Skeletal muscle tissue (tissue), 4 donors: ENCODE data around the gene IFNA5. TPM values are rescaled to one million over a fixed set of nuclear protein-coding genes. Genes with fewer than 3 reads are reported as not detected.

Experiments used
- H3K27ac ChIP-seq: one replicate; pipeline ENCODE4 v1.7.0; 2013; ENCODE audit warnings: mild to moderate bottlenecking, low read depth, low read length, inconsistent platforms
- H3K27me3 ChIP-seq, 3 donors: one replicate each; pipeline ENCODE4 v1.7.0; 2013; ENCODE audit warnings: low read length in 3 of 3; ENCODE audit not compliant: control insufficient read depth in 3 of 3, insufficient read depth in 3 of 3
- H3K36me3 ChIP-seq, 3 donors: one replicate each; pipeline ENCODE4 v1.7.0; 2013; ENCODE audit warnings: low read length in 3 of 3; ENCODE audit not compliant: control insufficient read depth in 3 of 3, insufficient read depth in 3 of 3
- H3K4me1 ChIP-seq, 3 donors: one replicate each; pipeline ENCODE4 v1.7.0; 2013; ENCODE audit warnings: low read length in 3 of 3, mild to moderate bottlenecking in 3 of 3; ENCODE audit not compliant: control insufficient read depth in 3 of 3, insufficient read depth in 3 of 3
- H3K4me3 ChIP-seq, 3 donors: one replicate each; pipeline ENCODE4 v1.7.0; 2013; ENCODE audit warnings: low read length in 3 of 3
- H3K9ac ChIP-seq, 3 donors: one replicate each; pipeline ENCODE4 v1.7.0; 2013; ENCODE audit warnings: low read length in 3 of 3, mild to moderate bottlenecking in 3 of 3, moderate library complexity in 2 of 3, low read depth in 1 of 3
- H3K9me3 ChIP-seq, 3 donors: one replicate each; pipeline ENCODE4 v1.7.0; 2013; ENCODE audit warnings: low read length in 3 of 3; ENCODE audit not compliant: control insufficient read depth in 3 of 3
- total RNA-seq: library from RNA; depleted of rRNA; stranded (reverse); fragments of >200 nt; gene quantifications from one replicate; pipeline ENCODE4 v1.2.3, GENCODE V29; 2014
- donor health status: Osteomylitis.

Gene IFNA5
- total RNA-seq, 1 donor from 2014 or later = not detected

DNA sequence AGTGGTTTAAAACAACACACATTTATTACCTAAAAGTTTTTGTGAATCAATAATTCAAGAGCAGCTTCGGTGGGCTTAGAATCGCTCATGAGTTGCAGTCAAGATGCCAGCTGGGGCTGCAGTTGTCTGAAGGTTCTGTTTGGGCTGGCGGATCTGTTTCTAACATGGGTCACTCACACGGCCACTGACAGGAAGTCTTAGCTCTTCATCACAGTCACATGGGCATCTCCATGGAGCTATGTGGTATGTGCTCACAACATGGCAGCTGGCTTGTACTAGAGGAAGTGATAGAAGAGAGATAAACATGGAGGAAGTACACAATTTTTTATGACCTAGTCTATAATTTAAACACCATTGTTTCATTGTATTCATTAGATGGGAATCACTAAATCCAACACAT lies 18.9 kb upstream of the IFNA5 start:
- H3K4me1 ChIP-seq = peaks cover 0 to 4% (median 2%) of the 10 kb centered on the region in 3 donors
- peaks cover 10 to 18% (median 16%) of the 10 kb centered on the region in 3 donors for H3K36me3 ChIP-seq
- no peak overlapping the region for H3K9ac ChIP-seq

DNA sequence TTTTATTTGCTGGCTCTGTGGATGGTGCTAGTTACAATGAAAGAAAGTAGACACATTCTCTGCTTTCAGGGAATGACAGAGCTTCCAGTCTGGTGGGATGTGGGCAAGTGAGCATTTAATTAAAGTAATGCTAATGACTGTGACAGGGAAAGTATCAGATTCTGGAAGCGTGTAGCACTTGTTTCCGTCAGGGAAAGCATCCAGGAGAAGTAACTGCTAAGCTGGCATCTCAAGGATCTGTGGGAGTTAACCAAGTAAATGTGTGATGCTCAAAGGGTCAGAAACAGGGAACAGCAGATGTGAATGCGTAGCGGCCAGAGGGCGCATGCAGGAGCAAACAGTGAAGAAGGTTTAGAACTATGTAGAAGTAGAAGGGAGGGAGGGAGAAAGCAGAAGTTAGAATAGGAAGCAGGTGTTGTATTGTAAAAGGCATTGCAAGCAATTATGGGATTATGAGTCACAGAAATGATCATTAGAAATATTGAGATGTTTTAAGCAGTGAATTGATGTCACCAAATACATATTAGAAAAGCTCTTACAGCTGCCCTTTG lies 17.9 kb upstream of the IFNA5 start:
- no peak overlapping the region for H3K4me3 ChIP-seq
- H3K36me3 ChIP-seq = peaks cover 10 to 18% (median 16%) of the 10 kb centered on the region in 3 donors
- H3K9me3 ChIP-seq = no peaks in the 10 kb centered on the region
- no peak overlapping the region for H3K27ac ChIP-seq
- no peaks in the 10 kb centered on the region for H3K27me3 ChIP-seq
- no peak overlapping the region for H3K9ac ChIP-seq
- peaks cover 0 to 4% (median 0%) of the 10 kb centered on the region in 3 donors for H3K4me1 ChIP-seq

More for the DNA sequence above, 18.9 kb upstream of the IFNA5 start:
- Histone ChIP-seq H3K27me3 (no peaks in the 10 kb centered on the region), H3K27ac (no peak overlapping the region), H3K9me3 (no peaks in the 10 kb centered on the region), H3K4me3 (no peak overlapping the region)

DNA sequence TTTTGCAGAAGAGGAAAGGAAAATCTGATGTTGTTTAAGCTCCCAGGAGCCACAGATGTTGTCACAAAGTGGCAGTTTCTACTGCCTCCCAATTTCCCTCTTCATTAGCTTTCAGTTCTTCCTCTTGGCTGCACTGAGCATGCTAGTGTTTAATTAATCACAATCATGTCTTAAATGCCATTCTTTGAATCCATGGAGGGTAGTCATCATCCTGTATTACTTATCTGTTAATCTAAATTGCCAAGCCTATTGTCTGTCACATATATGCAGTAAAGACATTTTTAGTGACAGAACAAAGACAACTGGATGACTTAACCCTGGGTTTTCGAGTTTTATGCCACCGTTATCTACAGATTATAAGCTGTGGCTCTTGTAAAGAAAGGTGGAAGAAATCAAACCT lies 15.4 kb upstream of the IFNA5 start:
- Histone ChIP-seq H3K27ac (no peak overlapping the region), H3K36me3 (peaks cover 10 to 18% (median 16%) of the 10 kb centered on the region in 3 donors), H3K27me3 (no peaks in the 10 kb centered on the region), H3K4me3 (no peak overlapping the region), H3K4me1 (no peaks in the 10 kb centered on the region), H3K9ac (no peak overlapping the region), H3K9me3 (no peaks in the 10 kb centered on the region)

DNA sequence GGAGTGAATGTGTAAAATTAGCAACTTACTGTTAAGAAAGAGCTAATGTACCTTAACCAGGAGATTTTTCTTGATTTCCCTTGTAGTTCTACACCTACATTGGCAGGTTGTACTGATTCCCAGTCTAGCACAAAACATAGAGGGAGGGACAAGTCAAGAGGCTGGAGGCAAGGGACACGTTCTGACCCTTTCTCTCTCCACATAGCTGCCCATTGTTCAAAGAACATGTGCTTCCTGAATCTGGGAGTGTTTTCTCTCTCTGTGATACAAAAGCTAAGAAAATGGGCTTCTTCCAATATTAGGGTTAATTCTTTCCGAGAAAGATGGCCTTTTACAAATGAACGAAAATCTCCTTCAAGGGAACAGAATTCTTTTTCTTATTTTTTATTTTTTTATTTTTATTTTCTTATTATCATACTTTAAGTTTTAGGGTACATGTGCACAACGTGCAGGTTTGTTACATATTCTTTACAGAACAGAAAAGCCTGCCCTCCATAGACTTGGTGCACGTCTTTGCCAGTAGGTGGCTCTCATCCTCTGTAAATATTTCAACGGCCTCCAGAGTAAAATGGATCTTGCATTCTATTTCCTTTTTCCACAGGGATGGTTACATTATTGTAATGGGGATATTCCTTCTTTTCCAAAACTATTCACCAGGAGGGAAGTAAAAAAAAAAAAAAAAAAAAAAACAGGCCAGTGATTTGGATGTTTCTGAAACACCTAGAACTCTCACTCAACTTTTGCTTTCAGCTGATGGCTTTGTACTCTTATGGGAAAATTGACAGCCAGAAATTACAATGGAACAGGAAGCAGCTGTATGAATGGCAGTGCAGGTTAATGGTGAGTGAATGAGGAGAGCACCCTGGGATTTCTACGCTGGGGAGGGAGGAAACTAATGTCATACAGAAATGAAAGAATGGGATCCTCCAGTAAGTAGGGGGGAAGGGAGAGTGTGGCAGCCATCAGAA lies 13.1 kb upstream of the IFNA5 start:
- H3K9ac ChIP-seq = no peak overlapping the region
- no peaks in the 10 kb centered on the region for H3K27me3 ChIP-seq
- H3K4me3 ChIP-seq = no peak overlapping the region
- H3K4me1 ChIP-seq = no peaks in the 10 kb centered on the region
- no peaks in the 10 kb centered on the region for H3K9me3 ChIP-seq
- peaks cover 7 to 8% (median 7%) of the 10 kb centered on the region in 3 donors for H3K36me3 ChIP-seq
- H3K27ac ChIP-seq = no peak overlapping the region

DNA sequence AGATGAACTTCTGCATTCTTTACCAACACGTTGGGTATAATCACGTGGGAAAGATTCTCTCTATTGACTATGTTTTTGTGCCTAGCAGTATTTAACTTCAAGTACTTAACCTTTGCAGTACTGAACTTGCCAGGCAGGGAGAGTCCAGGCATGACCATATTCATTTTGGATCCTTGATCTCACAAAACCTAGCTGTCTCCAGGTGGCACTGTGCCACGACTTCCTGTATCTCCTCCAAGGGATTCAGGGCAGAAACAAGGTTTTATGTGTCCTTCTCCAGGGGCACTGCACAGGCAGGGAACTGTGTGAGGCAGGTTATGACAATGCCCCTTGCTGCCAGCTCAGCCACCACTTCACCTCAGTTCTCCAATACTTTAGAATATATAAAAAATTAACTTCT lies 11.7 kb upstream of the IFNA5 start:
- H3K4me3 ChIP-seq = no peak overlapping the region
- no peaks in the 10 kb centered on the region for H3K27me3 ChIP-seq

DNA sequence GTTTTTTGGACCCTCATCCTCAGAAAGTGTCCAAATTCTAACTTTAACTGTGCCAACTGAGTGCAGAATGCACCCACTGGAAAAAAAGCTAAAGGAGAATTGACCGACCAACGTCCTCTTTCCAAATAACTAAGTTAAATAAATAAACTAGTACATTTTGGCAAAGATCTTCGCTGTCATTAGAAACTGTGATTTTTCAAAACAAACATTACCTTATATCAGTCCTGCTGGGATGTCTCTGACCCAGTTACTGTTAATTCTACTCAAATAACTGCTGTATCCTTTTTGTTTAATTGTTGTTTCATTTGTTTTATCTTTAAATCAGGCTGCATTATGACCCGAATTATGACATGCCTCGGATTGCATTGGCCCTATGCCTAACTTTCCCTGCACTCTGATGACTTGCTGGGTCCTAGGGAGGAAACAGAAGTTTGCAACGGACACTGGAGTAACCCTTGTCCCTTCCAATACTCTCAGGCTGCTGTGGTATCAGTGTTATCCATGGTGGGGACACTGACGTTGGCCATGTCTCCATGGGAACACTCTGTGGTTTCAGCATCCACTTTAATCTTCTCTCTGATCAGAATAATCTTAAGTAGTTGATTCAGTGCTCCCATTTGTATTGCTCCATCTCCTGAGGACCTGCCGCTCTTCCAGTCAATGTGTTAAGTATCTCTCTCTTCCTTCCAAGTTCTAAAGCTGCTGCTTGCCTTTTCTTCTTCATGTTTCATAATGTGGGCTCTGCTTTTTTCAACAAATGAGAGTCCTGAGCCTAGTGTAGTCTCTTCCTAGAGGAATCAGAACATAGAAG lies 11.1 kb upstream of the IFNA5 start:
- H3K27me3 ChIP-seq = no peaks in the 10 kb centered on the region
- H3K4me3 ChIP-seq = no peak overlapping the region
- no peaks in the 10 kb centered on the region for H3K36me3 ChIP-seq
- no peak overlapping the region for H3K27ac ChIP-seq
- H3K4me1 ChIP-seq = no peaks in the 10 kb centered on the region
- H3K9ac ChIP-seq = no peak overlapping the region
- H3K9me3 ChIP-seq = no peaks in the 10 kb centered on the region

More for the DNA sequence above, 11.7 kb upstream of the IFNA5 start:
- no peaks in the 10 kb centered on the region for H3K36me3 ChIP-seq
- no peaks in the 10 kb centered on the region for H3K4me1 ChIP-seq
- H3K27ac ChIP-seq = no peak overlapping the region
- no peaks in the 10 kb centered on the region for H3K9me3 ChIP-seq
- H3K9ac ChIP-seq = peak overlapping the region in 1 of 3 donors; percentile 25

DNA sequence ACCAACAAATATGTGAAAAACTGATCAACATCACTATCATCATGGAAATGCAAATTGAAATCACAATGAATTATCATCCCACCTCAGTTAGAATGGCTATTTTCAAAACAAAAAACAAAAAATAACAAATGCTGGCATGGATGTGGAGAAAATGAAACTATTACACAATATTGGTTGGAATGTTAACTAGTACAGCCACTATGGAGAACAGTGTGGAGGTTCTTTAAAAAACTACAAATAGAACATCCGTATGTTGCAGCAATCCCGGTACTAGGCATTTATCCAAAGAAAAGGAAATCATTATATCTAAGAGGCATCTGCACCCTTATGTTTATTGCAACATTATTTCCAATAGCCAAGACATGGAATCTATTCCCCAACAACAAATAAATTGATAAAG lies 9.0 kb upstream of the IFNA5 start:
- no peak overlapping the region for H3K9ac ChIP-seq
- H3K9me3 ChIP-seq = no peaks in the 10 kb centered on the region
- no peak overlapping the region for H3K4me3 ChIP-seq
- H3K4me1 ChIP-seq = no peaks in the 10 kb centered on the region
- no peak overlapping the region for H3K27ac ChIP-seq
- no peaks in the 10 kb centered on the region for H3K36me3 ChIP-seq
- H3K27me3 ChIP-seq = no peaks in the 10 kb centered on the region

DNA sequence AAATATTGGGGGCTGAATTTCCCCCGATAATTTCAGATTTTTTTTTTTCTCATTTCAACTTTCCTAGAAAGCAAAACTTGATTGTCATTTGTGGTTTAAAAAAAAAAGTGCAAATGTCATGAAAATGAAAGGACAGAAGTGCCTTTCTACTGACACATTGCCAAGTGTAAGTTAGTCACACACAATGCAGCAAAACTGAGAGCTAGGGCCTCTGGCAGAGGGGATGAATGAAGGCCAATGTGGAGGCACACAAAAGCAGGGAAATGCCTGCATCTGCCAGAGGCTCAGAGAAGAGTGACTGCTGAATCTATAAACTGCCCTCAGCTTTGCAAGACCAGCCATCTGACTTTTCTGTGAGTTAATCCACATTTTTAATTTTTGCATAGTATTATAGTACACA lies 6.8 kb upstream of the IFNA5 start:
- Histone ChIP-seq H3K9me3 (no peaks in the 10 kb centered on the region), H3K27ac (no peak overlapping the region), H3K9ac (no peak overlapping the region), H3K36me3 (no peaks in the 10 kb centered on the region), H3K4me1 (no peaks in the 10 kb centered on the region), H3K27me3 (no peaks in the 10 kb centered on the region), H3K4me3 (no peak overlapping the region)

DNA sequence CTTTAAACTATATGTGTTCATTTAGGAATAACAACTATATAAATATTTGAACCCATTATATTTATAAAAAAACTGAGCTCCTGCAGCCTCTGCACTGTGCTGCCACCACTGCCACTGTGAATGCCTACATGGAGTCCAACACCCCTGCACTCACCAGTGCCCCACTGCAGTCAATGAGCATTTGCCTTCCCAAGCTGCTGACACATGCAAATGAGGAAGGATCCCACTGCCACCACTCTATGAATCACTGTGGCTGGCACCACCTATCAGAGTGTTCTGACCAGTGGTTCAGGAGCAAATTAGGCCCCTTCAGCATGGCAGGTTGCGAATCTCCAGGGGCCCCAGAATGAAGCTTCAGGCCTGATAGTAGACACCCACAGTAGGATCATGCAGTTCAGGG lies 9.1 kb downstream of the IFNA5 start:
- Histone ChIP-seq H3K27me3 (no peaks in the 10 kb centered on the region), H3K9me3 (no peaks in the 10 kb centered on the region), H3K27ac (no peak overlapping the region), H3K36me3 (no peaks in the 10 kb centered on the region), H3K9ac (no peak overlapping the region), H3K4me3 (no peak overlapping the region), H3K4me1 (no peaks in the 10 kb centered on the region)
